HEK293T (cell line): Measurements from ENCODE around the gene AQP6.

Experiments used
- CTCF ChIA-PET: fragments of 350-600 bp; formaldehyde crosslinking; extraction: SDS; loops from one replicate; lab custom pipeline; 2021; ENCODE audit warnings: antibody characterized with exemption, inconsistent platforms; lab: Yijun Ruan, JAX
- POLR2A ChIA-PET: fragments of 350-600 bp; formaldehyde crosslinking; extraction: SDS; loops from one replicate; lab custom pipeline; 2020; ENCODE audit warnings: antibody characterized with exemption, inconsistent platforms; lab: Yijun Ruan, JAX
- DNase-seq: peaks from one replicate; pipeline ENCODE4 v3.0.0; 2012; ENCODE audit warnings: mixed read lengths; ENCODE audit errors: extremely low spot score
- ARNT ChIP-seq: fragments of 450-650 bp; IDR thresholded peaks from 2 replicates; pipeline ENCODE4 v1.6.1; 2017; ENCODE audit warnings: mild to moderate bottlenecking
- BHLHE40 ChIP-seq: fragments of 450-650 bp; IDR thresholded peaks from 2 replicates; pipeline ENCODE4 v1.6.1; 2016; ENCODE audit warnings: mild to moderate bottlenecking, moderate library complexity, borderline replicate concordance
- CTBP1 ChIP-seq: fragments of 450-650 bp; IDR thresholded peaks from 2 replicates; pipeline ENCODE4 v1.6.1; 2016; ENCODE audit warnings: borderline replicate concordance
- ELF4 ChIP-seq: fragments of 450-650 bp; IDR thresholded peaks from 2 replicates; pipeline ENCODE4 v1.6.1; 2017; ENCODE audit warnings: antibody characterized with exemption
- FOXK2 ChIP-seq: fragments of 450-650 bp; IDR thresholded peaks from 2 replicates; pipeline ENCODE4 v1.6.1; 2016; ENCODE audit warnings: mild to moderate bottlenecking
- LEF1 ChIP-seq: fragments of 450-650 bp; IDR thresholded peaks from 2 replicates; pipeline ENCODE4 v1.6.1; 2017; ENCODE audit warnings: mild to moderate bottlenecking, borderline replicate concordance
- NFRKB ChIP-seq: fragments of 450-650 bp; IDR thresholded peaks from 2 replicates; pipeline ENCODE4 v1.6.1; 2016; ENCODE audit warnings: mild to moderate bottlenecking, moderate library complexity
- PKNOX1 ChIP-seq: fragments of 450-650 bp; IDR thresholded peaks from 2 replicates; pipeline ENCODE4 v1.6.1; 2016
- SUZ12 ChIP-seq: fragments of 450-650 bp; IDR thresholded peaks from 2 replicates; pipeline ENCODE4 v1.6.1; 2016; ENCODE audit warnings: mild to moderate bottlenecking
- ZNF384 ChIP-seq: fragments of 450-650 bp; IDR thresholded peaks from 2 replicates; pipeline ENCODE4 v1.6.1; 2016

Gene AQP6

GRCh38 chr12:50026691-50027090 is 53.9 kb downstream of the AQP6 start:
- DNase-seq: no peak
- ChIA-PET CTCF (no interaction called here), POLR2A (interaction anchor here (1.1 kb wide), 1 partner anchor 39 kb away, joined by 3 read pairs; no protein-coding TSS in a partner anchor)
- TF ChIP-seq NFRKB (no peak), CTBP1 (no peak), ARNT (no peak), SUZ12 (no peak), LEF1 (no peak), ZNF384 (no peak), PKNOX1 (no peak), BHLHE40 (no peak), FOXK2 (no peak), ELF4 (no peak)
